ENCODE results near the gene NDOR1. TPM values are rescaled to one million over a fixed set of nuclear protein-coding genes. Genes with fewer than 3 reads are reported as not detected.
A peak's percentile ranks its signal among the peaks of the same experiment; 100 is the strongest.

The NDOR1 gene
- total RNA-seq, 1 donor from 2014 or later, result 22.5 TPM

DNA sequence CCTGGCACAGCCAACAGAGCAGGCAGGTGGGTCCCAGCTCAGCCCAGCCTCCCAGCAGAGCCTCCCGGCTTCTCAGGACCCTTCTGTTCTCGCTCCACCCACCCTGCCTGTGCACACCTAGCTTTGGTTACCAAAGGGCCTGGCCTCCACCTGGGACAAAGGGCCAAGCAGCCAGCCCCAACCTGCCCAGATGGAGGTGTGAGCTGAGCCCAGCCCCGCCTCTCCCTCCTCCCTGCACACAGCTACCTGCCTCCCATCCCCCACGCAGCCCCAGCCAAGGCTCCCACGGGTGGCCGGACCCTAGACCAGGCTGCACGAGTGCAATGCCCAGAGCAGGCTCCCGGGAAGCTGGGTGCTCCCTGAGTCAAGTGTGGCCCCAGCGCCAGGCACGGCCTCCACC is 10.6 kb upstream of the NDOR1 start:
- Mint-ChIP-seq H3K27me3 (ENCODE audit: unreplicated experiment) (peaks cover 9% of the 10 kb centered on the region), H3K27ac (ENCODE audit: unreplicated experiment) (no peak overlapping the region), H3K9me3 (ENCODE audit: unreplicated experiment) (no peaks in the 10 kb centered on the region), H3K36me3 (ENCODE audit: low read depth, unreplicated experiment) (no peaks in the 10 kb centered on the region), H3K4me1 (ENCODE audit: unreplicated experiment) (no peaks in the 10 kb centered on the region), H3K4me3 (ENCODE audit: unreplicated experiment) (no peak overlapping the region)
- TF ChIP-seq, protein P1, sequence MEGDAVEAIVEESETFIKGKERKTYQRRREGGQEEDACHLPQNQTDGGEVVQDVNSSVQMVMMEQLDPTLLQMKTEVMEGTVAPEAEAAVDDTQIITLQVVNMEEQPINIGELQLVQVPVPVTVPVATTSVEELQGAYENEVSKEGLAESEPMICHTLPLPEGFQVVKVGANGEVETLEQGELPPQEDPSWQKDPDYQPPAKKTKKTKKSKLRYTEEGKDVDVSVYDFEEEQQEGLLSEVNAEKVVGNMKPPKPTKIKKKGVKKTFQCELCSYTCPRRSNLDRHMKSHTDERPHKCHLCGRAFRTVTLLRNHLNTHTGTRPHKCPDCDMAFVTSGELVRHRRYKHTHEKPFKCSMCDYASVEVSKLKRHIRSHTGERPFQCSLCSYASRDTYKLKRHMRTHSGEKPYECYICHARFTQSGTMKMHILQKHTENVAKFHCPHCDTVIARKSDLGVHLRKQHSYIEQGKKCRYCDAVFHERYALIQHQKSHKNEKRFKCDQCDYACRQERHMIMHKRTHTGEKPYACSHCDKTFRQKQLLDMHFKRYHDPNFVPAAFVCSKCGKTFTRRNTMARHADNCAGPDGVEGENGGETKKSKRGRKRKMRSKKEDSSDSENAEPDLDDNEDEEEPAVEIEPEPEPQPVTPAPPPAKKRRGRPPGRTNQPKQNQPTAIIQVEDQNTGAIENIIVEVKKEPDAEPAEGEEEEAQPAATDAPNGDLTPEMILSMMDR (IDR thresholded peaks at IDR 0.05; ENCODE audit: unreplicated experiment), result no peak
- no peak for DNase-seq (ENCODE audit: low spot score)

DNA sequence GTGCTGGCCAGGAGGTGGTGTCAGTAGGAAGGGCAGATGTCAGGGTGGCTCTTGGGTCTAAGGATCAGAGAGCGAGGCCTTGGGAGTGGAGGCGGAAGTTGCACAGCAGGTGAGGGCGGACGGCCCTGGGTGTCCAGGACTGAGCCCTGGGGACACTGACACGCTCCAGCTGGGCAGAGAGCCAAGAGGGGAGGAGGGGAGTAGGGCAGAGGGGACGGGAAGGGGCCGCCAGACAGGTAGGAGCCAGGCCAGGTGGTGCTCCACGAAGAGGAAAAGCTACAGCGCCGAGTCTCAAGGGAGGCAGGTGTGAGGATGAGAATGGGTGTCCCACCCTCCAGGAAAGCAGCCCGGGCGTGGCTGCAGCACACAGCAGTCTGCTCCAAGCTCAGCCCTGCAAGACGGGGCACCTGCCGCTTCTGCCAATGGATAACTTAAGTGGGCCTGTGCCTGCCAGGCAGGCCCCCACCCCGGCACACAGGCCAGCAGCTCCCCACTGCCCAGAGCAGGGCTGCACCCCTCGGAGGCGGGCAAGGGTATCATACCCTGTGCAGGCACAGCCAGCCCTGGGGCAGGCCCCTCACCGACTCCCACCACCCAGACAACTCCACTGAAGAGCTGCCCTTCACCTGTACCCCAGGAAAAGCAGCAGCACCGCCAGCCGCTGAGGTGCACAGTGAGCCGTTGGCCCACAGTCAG is 9.8 kb upstream of the NDOR1 start:
- Mint-ChIP-seq H3K27ac (ENCODE audit: unreplicated experiment) (no peak overlapping the region), H3K36me3 (ENCODE audit: low read depth, unreplicated experiment) (no peaks in the 10 kb centered on the region), H3K4me3 (ENCODE audit: unreplicated experiment) (no peak overlapping the region), H3K9me3 (ENCODE audit: unreplicated experiment) (no peaks in the 10 kb centered on the region), H3K27me3 (ENCODE audit: unreplicated experiment) (peaks cover 7% of the 10 kb centered on the region), H3K4me1 (ENCODE audit: unreplicated experiment) (no peaks in the 10 kb centered on the region)
- no peak for DNase-seq (ENCODE audit: low spot score)
- TF ChIP-seq, protein P1 (IDR thresholded peaks at IDR 0.05; ENCODE audit: unreplicated experiment), result no peak

DNA sequence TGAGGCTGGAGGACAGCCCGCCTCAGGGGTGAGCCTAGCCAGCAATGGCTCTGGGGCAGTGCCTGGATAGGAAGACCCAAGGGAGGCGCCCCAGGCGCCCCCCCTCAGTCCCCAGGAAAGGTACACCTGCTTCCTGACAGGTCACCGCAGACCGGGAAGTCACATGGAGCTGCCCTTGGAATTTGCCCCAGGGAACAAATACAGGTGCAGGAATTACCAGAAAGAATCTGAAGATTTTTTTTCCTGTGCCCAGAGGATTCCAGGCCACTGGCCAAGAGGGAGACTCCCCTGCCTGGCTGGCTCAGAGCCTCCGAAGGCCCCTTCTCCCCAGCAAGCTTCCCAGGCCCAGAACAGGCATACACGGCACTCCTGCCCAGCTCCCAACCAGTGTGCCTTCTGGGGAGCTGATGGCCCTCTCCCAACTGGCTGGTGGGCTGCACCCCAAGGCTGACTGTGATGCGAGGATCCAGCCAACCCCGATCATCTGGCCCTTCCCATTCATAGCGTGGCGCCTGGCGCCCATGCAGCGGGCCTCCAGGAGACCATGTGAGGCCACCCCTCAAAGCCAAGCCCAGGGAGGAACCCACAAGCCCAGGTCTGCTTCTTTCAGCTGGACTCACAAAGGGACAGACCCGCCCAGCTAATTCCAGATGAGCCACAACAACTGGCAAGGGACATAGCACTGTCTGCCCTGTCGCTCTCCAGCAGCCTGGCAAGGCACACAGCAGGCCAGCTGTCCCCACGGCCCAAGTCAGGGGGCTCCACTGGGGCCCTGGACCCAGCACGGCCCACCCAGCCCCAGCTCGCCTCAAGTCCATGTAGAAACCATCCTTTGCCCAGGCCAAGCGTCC is 7.2 kb upstream of the NDOR1 start:
- Mint-ChIP-seq H3K9me3 (ENCODE audit: unreplicated experiment) (no peaks in the 10 kb centered on the region), H3K36me3 (ENCODE audit: low read depth, unreplicated experiment) (no peaks in the 10 kb centered on the region), H3K27ac (ENCODE audit: unreplicated experiment) (no peak overlapping the region), H3K4me3 (ENCODE audit: unreplicated experiment) (peak overlapping the region; percentile 4), H3K4me1 (ENCODE audit: unreplicated experiment) (no peaks in the 10 kb centered on the region), H3K27me3 (ENCODE audit: unreplicated experiment) (peaks cover 9% of the 10 kb centered on the region)
- TF ChIP-seq, protein P1 (IDR thresholded peaks at IDR 0.05; ENCODE audit: unreplicated experiment), result no peak
- no peak for DNase-seq (ENCODE audit: low spot score)

DNA sequence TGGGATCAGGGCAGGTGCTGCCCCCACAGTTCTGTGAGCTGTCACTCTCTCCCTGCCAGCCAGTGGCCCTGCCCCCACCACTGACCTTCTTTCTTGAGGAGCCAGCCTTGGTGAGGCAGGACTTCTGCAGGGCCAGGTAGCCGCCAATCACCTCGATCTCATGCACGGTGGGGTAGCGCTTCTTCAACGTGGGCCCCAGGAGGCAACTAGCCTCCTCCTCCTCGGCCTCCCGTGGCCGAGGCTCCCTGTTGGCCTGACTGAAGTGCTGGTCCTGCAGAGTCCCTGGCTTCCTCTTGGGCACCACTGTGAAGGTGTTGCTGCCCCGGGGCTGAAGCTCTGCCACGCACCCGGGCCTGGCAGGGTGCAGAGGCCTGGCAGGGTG is 6.6 kb upstream of the NDOR1 start:
- Mint-ChIP-seq H3K27me3 (ENCODE audit: unreplicated experiment) (peaks cover 9% of the 10 kb centered on the region), H3K4me3 (ENCODE audit: unreplicated experiment) (no peak overlapping the region), H3K9me3 (ENCODE audit: unreplicated experiment) (no peaks in the 10 kb centered on the region), H3K4me1 (ENCODE audit: unreplicated experiment) (no peaks in the 10 kb centered on the region), H3K27ac (ENCODE audit: unreplicated experiment) (no peak overlapping the region), H3K36me3 (ENCODE audit: low read depth, unreplicated experiment) (no peaks in the 10 kb centered on the region)
- DNase-seq (ENCODE audit: low spot score), result no peak
- TF ChIP-seq, protein P1 (IDR thresholded peaks at IDR 0.05; ENCODE audit: unreplicated experiment), result no peak

Data from endothelial cell (in vitro differentiated cells).